ENCODE results near the gene CCBE1.

DNA sequence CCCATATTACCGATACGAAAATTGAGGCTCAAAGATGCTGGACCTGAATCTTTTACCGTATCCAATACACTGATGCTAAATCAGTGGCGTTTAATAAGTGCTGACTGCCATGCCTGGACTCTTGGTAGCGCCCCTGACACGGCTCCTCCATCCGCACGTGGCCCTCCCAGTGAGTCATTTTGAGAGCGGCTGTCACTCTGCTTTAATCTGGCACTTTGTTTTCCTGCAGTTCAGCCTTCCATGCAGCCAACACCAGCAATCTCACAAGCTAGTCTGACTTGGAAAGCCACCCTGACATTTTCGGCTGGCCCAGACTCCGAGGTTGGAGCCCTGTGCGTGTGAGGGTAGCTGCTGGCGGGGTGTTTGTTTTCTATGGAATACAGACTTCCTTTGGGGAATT lies 183.0 kb downstream of the CCBE1 start:
- TF ChIP-seq GATA3 (IDR thresholded peaks at IDR 0.05; ENCODE audit: low read depth, low read length): no peak
- no peak for TF ChIP-seq GATA2 (IDR thresholded peaks at IDR 0.05; ENCODE audit: low read depth, low read length)
